Activated CD8-positive, alpha-beta memory T cell treated with anti-CD3 and anti-CD28 coated beads, Interleukin-2, amount 10 ng/mL, durations not matched to agents 7 days and 5 days (primary cell): Measurements from ENCODE around the gene PRSS50. TPM values are rescaled to one million over a fixed set of nuclear protein-coding genes. Genes with fewer than 3 reads are reported as not detected.

Source experiments
- ATAC-seq: fragments of 150-1000 bp; cut with Tn5 transposase; one replicate; pipeline ENCODE4 v1.10.0; 2021; ENCODE audit warnings: moderate library complexity
- CTCF ChIA-PET: fragments of 350-600 bp; sonication (Branson Sonifier 250); formaldehyde crosslinking; loops from one replicate; lab custom pipeline; 2021; ENCODE audit warnings: antibody characterized with exemption; lab: Charles Lee
- DNase-seq: peaks from one replicate; pipeline ENCODE4 v3.0.0-alpha.2; 2020
- H3K27ac Mint-ChIP-seq: one replicate; pipeline ENCODE4 v1.8.0; 2021; ENCODE audit warnings: mild to moderate bottlenecking, mixed read lengths
- H3K27me3 Mint-ChIP-seq: one replicate; pipeline ENCODE4 v1.8.0; 2021; ENCODE audit warnings: mixed read lengths
- H3K36me3 Mint-ChIP-seq: one replicate; pipeline ENCODE4 v1.8.0; 2021; ENCODE audit warnings: mild to moderate bottlenecking, mixed read lengths
- H3K4me1 Mint-ChIP-seq: one replicate; pipeline ENCODE4 v1.8.0; 2021; ENCODE audit warnings: mixed read lengths
- H3K4me3 Mint-ChIP-seq: one replicate; pipeline ENCODE4 v1.8.0; 2021; ENCODE audit warnings: mild to moderate bottlenecking, moderate library complexity, mixed read lengths
- H3K9me3 Mint-ChIP-seq: one replicate; pipeline ENCODE4 v1.8.0; 2022; ENCODE audit warnings: low read depth, mixed read lengths
- total RNA-seq, 2 experiments: library from RNA; stranded (reverse); gene quantifications; one replicate each; pipeline ENCODE4 v1.2.3, GENCODE V29; 2021

Gene PRSS50
- total RNA-seq, 2 experiments from 2014 or later = not detected

- CTCF ChIA-PET = interaction anchor here (0.6 to 2.0 kb wide), 3 partner anchors 21 to 705 kb away, joined by 3 to 4 read pairs (median 3); no protein-coding TSS in a partner anchor
Observed at GRCh38 chr3:46737329-46737731, 19.7 kb upstream of the PRSS50 start.

DNA sequence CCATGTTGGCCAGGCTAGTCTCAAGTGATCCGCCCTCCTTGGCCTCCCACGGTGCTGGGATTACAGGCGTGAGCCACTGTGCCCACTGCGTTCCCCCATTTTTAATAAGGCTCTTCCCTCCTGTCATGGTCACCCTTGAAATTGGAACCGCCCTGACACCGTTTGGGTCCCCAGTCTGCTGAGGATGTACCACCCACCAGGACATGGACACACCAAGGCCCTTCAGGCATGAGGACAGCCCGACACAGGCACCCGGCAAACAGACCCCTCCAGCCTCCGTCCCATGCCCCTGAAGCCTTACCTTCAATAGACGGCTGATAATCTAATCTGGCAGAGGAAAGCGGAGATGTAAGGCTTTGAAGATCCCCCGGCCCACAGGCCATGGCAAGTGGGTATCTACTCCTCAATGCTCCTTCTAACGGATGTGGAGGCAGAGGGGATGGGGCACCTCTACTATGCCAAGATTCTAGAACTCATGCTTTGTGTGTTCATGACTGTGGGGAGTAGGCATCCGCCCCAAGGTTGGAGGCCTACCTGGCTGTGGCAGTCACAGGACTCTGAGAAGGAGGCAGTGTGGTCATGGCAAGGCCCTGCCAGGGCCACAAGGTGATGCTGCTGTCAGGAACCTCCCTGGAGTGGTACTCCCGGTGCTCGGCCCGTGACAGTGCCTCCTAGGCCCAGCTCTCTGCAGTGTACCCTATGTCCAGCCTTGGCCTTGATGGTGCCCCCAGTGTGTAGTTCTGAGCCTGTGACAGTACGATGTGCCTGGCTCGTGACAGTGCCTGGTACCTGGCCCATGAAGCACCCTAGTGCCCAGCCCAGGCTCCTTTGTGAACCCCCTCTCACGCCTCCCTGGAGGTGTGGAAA is 18.6 kb upstream of the PRSS50 start:
- ATAC-seq = no peak
- no peak for DNase-seq
- CTCF ChIA-PET = interaction anchor here (0.7 kb wide), 1 partner anchor 26 kb away, joined by 3 read pairs; no protein-coding TSS in a partner anchor
- no peak overlapping the region for H3K27ac Mint-ChIP-seq
- H3K4me1 Mint-ChIP-seq = no peaks in the 10 kb centered on the region
- H3K36me3 Mint-ChIP-seq = no peaks in the 10 kb centered on the region
- peaks cover 21% of the 10 kb centered on the region for H3K27me3 Mint-ChIP-seq
- no peaks in the 10 kb centered on the region for H3K9me3 Mint-ChIP-seq
- H3K4me3 Mint-ChIP-seq = no peak overlapping the region

More at GRCh38 chr3:46737329-46737731, 19.7 kb upstream of the PRSS50 start:
- DNase-seq (no peak), ATAC-seq (no peak)
- no peak overlapping the region for H3K4me3 Mint-ChIP-seq
- H3K27me3 Mint-ChIP-seq = peaks cover 13% of the 10 kb centered on the region
- no peaks in the 10 kb centered on the region for H3K9me3 Mint-ChIP-seq
- no peaks in the 10 kb centered on the region for H3K36me3 Mint-ChIP-seq
- no peak overlapping the region for H3K27ac Mint-ChIP-seq
- H3K4me1 Mint-ChIP-seq = no peaks in the 10 kb centered on the region

- no peak overlapping the region for H3K4me3 Mint-ChIP-seq
- no peaks in the 10 kb centered on the region for H3K9me3 Mint-ChIP-seq
- DNase-seq (no peak), ATAC-seq (no peak)
- H3K36me3 Mint-ChIP-seq = no peaks in the 10 kb centered on the region
- no peak overlapping the region for H3K27ac Mint-ChIP-seq
- CTCF ChIA-PET = no interaction called here
- no peaks in the 10 kb centered on the region for H3K4me1 Mint-ChIP-seq
- H3K27me3 Mint-ChIP-seq = peaks cover 28% of the 10 kb centered on the region
Observed at GRCh38 chr3:46734773-46735172, 17.1 kb upstream of the PRSS50 start.

GRCh38 chr3:46733026-46733800 is 15.5 kb upstream of the PRSS50 start:
- no peaks in the 10 kb centered on the region for H3K4me1 Mint-ChIP-seq
- H3K36me3 Mint-ChIP-seq = no peaks in the 10 kb centered on the region
- ATAC-seq (no peak), DNase-seq (no peak)
- no peaks in the 10 kb centered on the region for H3K9me3 Mint-ChIP-seq
- peaks cover 28% of the 10 kb centered on the region for H3K27me3 Mint-ChIP-seq
- no peak overlapping the region for H3K4me3 Mint-ChIP-seq
- H3K27ac Mint-ChIP-seq = no peak overlapping the region
- CTCF ChIA-PET = no interaction called here

GRCh38 chr3:46731795-46732194 is 14.1 kb upstream of the PRSS50 start:
- no peaks in the 10 kb centered on the region for H3K4me1 Mint-ChIP-seq
- DNase-seq (no peak), ATAC-seq (no peak)
- H3K36me3 Mint-ChIP-seq = no peaks in the 10 kb centered on the region
- H3K27ac Mint-ChIP-seq = no peak overlapping the region
- H3K27me3 Mint-ChIP-seq = peaks cover 27% of the 10 kb centered on the region
- CTCF ChIA-PET = no interaction called here
- no peak overlapping the region for H3K4me3 Mint-ChIP-seq
- no peaks in the 10 kb centered on the region for H3K9me3 Mint-ChIP-seq

GRCh38 chr3:46730819-46731218 is 13.2 kb upstream of the PRSS50 start:
- no peak for DNase-seq
- Mint-ChIP-seq H3K4me3 (no peak overlapping the region), H3K27me3 (peaks cover 30% of the 10 kb centered on the region), H3K27ac (no peak overlapping the region), H3K4me1 (no peaks in the 10 kb centered on the region), H3K36me3 (no peaks in the 10 kb centered on the region), H3K9me3 (no peaks in the 10 kb centered on the region)
- no peak for ATAC-seq
- CTCF ChIA-PET = no interaction called here

DNA sequence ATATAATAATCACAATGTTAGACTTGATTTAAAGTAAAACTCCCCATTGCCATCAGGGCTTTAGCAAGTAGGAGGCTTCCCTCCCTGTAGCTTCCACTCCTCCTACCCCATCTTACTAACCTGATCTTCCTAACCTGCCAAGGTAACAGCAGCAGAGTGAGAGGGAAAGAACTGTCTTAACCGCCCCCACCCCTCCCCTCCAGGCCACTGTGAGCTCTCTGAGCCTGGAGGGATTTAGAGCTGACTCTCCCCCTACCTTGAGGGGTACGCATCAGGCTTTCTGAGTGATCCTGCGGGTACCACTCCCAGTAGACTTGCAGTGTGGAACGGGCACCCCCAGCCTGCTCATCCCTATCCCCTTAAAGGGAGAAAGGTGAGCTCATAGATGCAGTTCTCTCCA is 11.4 kb upstream of the PRSS50 start:
- H3K27ac Mint-ChIP-seq = no peak overlapping the region
- DNase-seq (no peak), ATAC-seq (no peak)
- peaks cover 5% of the 10 kb centered on the region for H3K4me1 Mint-ChIP-seq
- H3K27me3 Mint-ChIP-seq = peaks cover 30% of the 10 kb centered on the region
- H3K4me3 Mint-ChIP-seq = no peak overlapping the region
- CTCF ChIA-PET = interaction anchor here (0.6 kb wide), 1 partner anchor 242 kb away, joined by 3 read pairs; no protein-coding TSS in a partner anchor
- no peaks in the 10 kb centered on the region for H3K36me3 Mint-ChIP-seq
- no peaks in the 10 kb centered on the region for H3K9me3 Mint-ChIP-seq

DNA sequence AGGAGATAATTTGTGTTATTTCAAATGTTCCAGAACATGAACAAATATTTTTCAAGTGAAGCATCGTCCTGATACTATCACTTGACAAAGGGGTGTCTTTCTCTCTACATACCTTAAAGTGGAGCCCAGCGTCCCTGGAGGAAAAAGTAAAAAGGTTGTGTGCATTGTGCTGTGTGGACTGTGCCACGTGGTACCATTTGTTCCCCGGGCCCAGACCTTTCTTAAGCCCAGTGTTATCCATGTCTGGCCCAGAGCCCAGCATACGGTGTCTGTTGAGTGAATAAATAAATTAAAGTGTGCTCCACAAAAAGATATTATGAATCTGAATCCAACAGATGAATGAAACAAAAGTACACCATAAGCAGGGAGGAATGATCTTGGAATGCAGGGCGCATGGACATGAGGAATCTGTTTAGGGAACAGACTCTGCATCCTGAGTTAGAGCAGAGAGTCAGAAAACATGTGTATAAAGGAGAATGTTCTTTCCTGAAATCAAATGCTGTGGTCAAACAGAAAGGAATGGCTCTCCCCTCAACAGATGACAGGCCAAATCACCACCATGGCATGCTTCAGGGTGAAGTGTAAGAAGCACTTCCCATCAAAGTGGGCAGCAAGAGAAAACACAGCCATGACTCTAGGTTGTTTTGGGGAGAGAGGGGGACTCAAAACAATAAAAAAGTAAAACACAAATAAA is 8.1 kb upstream of the PRSS50 start:
- Mint-ChIP-seq H3K4me1 (peaks cover 8% of the 10 kb centered on the region), H3K27me3 (peaks cover 21% of the 10 kb centered on the region), H3K27ac (no peak overlapping the region), H3K9me3 (no peaks in the 10 kb centered on the region), H3K36me3 (no peaks in the 10 kb centered on the region), H3K4me3 (no peak overlapping the region)
- DNase-seq (no peak), ATAC-seq (no peak)
- CTCF ChIA-PET = interaction anchor here (1.0 kb wide), 1 partner anchor 184 kb away, joined by 3 read pairs; no protein-coding TSS in a partner anchor

DNA sequence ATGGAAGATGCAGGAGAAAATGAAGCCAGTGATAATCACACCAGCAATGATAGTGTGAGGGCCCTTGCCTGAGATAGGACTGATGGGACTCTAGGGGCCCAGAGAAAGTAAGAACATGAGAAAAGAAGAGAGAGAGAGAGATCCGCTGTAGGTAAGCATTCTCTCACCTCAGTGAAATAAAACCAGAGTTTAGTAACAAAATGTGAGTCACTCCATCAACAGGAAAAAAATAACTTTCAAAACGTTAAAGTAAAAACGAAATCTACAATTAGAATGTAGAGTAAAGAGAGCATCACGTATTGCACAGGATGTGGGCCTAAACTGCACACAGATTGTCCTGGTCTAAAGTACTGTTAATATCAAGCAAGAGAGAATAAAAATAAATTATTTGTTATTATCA is 6.8 kb upstream of the PRSS50 start:
- H3K27ac Mint-ChIP-seq = no peak overlapping the region
- H3K9me3 Mint-ChIP-seq = no peaks in the 10 kb centered on the region
- H3K4me1 Mint-ChIP-seq = peaks cover 8% of the 10 kb centered on the region
- ATAC-seq (peak; percentile 30), DNase-seq (no peak)
- H3K36me3 Mint-ChIP-seq = no peaks in the 10 kb centered on the region
- CTCF ChIA-PET = interaction anchor here (0.7 to 1.0 kb wide), 3 partner anchors 28 to 235 kb away, joined by 3 to 4 read pairs (median 3); no protein-coding TSS in a partner anchor
- H3K27me3 Mint-ChIP-seq = peaks cover 17% of the 10 kb centered on the region
- H3K4me3 Mint-ChIP-seq = no peak overlapping the region

DNA sequence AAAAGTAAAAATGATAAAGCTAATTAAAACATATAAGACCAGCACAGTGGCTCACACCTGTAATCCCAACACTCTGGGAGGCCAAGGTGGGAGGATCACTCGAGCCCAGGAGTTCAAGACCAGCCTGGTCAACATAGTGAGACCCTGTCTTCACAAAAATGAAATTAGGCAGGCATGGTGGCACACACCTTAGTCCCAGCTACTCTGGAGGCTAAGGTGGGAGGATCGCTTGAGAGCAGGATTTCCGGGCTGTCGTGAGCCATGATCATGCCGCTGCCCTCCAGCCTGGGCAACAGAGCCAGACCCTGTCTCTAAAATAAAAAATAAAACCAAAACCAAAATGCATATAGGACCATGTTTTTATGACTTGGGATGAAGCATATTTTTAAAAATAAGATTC is 4.8 kb upstream of the PRSS50 start:
- H3K36me3 Mint-ChIP-seq = no peaks in the 10 kb centered on the region
- no peak for DNase-seq
- peaks cover 8% of the 10 kb centered on the region for H3K4me1 Mint-ChIP-seq
- CTCF ChIA-PET = no interaction called here
- peaks cover 9% of the 10 kb centered on the region for H3K27me3 Mint-ChIP-seq
- H3K9me3 Mint-ChIP-seq = no peaks in the 10 kb centered on the region
- H3K4me3 Mint-ChIP-seq = no peak overlapping the region
- H3K27ac Mint-ChIP-seq = no peak overlapping the region
- no peak for ATAC-seq

DNA sequence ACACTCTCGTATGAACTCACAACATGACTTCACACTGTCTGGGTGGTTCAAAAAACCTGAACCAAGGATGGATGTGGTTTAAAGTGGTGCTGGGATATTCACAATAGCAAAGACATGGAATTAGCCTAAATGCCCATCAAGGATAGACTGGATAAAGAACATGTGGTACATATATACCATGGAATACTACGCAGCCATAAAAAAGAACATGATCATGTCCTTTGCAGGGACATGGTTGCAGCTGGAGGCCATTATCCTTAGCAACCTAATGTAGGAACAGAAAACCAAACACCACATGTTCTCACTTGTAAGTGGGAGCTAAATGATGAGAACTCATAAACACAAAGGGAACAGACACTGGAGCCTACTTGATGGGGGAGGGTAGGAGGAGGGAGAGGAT is 3.3 kb upstream of the PRSS50 start:
- no peak for DNase-seq
- Mint-ChIP-seq H3K27me3 (peaks cover 5% of the 10 kb centered on the region), H3K36me3 (no peaks in the 10 kb centered on the region), H3K27ac (no peak overlapping the region), H3K4me1 (peaks cover 8% of the 10 kb centered on the region), H3K4me3 (no peak overlapping the region), H3K9me3 (no peaks in the 10 kb centered on the region)
- CTCF ChIA-PET = interaction anchor here (1.4 kb wide), 1 partner anchor 16 kb away, joined by 3 read pairs; no protein-coding TSS in a partner anchor
- ATAC-seq = no peak

- peak; percentile 38 for DNase-seq
- Mint-ChIP-seq H3K4me3 (no peak overlapping the region), H3K27me3 (peaks cover 5% of the 10 kb centered on the region), H3K4me1 (peaks cover 8% of the 10 kb centered on the region), H3K27ac (no peak overlapping the region), H3K9me3 (no peaks in the 10 kb centered on the region), H3K36me3 (no peaks in the 10 kb centered on the region)
- no peak for ATAC-seq
- CTCF ChIA-PET = interaction anchor here (1.3 to 1.4 kb wide), 2 partner anchors 14 to 126 kb away, joined by 3 to 6 read pairs; no protein-coding TSS in a partner anchor
Observed at GRCh38 chr3:46719735-46720271, 2.1 kb upstream of the PRSS50 start.
